Left lung (tissue), 14 donors: ENCODE results near the gene BMS1. TPM values are rescaled to one million over a fixed set of nuclear protein-coding genes. Genes with fewer than 3 reads are reported as not detected.
"Not testable (repeated sequence)": the region's sequence is repeated elsewhere in the genome, so short reads cannot be mapped to it uniquely, and the experiment has no call there.

ENCODE experiments used
- ATAC-seq: fragments of 200-7000 bp; cut with Tn5 transposase; one replicate; pipeline ENCODE4 v1.9.1; 2020; ENCODE audit warnings: moderate library complexity
- DNase-seq, 4 donors: peaks; one replicate each; pipeline ENCODE4 v3.0.0-alpha.2; 2013 to 2020
- H3K27ac ChIP-seq, 2 donors: fragments of 200-600 bp; sonication (generic) in 1 of 2; one replicate each; pipeline versions ENCODE4 v1.5.0 to v1.8.0; 2020 to 2021
- H3K27me3 ChIP-seq, 2 donors: fragments of 200-600 bp; sonication (generic) in 1 of 2; one replicate each; pipeline versions ENCODE4 v1.5.0 to v1.8.0; 2020 to 2021
- H3K36me3 ChIP-seq, 2 donors: fragments of 200-600 bp; sonication (generic) in 1 of 2; one replicate each; pipeline versions ENCODE4 v1.5.0 to v1.8.0; 2020 to 2021
- H3K4me1 ChIP-seq, 2 donors: fragments of 200-600 bp; one replicate each; pipeline ENCODE4 v1.8.0; 2021
- H3K4me3 ChIP-seq, 2 donors: fragments of 200-600 bp; sonication (generic) in 1 of 2; one replicate each; pipeline versions ENCODE4 v1.5.0 to v1.8.0; 2020 to 2021; ENCODE audit warnings: mild to moderate bottlenecking in 1 of 2
- H3K9me3 ChIP-seq, 2 donors: fragments of 200-600 bp; sonication (generic) in 1 of 2; one replicate each; pipeline versions ENCODE4 v1.5.0 to v1.8.0; 2020 to 2021
- CTCF ChIP-seq, 2 donors: fragments of 200-600 bp; sonication (generic) in 1 of 2; IDR thresholded peaks; one replicate each; pipeline versions ENCODE4 v1.5.0 to v1.8.0; 2021; ENCODE audit warnings: antibody characterized with exemption in 2 of 2
- intact Hi-C, 2 donors: fragments of 100-400 bp; cut with DNase I; formaldehyde crosslinking; loops; one replicate each; pipeline versions ENCODE4 v1.11.2 to v1.14.2; 2022
- long read RNA-seq, 12 donors: library from polyadenylated mRNA in 2 of 12; unstranded in 2 of 12; transcript quantifications; one replicate each; pipeline ENCODE4 v2.0.0 and lab custom pipeline, GENCODE V29; 2019 to 2026
- polyA plus RNA-seq, 6 donors: library from polyadenylated mRNA; unstranded; fragments of 120-200 nt; gene quantifications; one replicate each; pipeline ENCODE4 v1.2.1, GENCODE V29; 2013; ENCODE audit not compliant: insufficient read length in 6 of 6
- total RNA-seq, 2 donors: library from RNA; stranded (reverse); fragmentation: NEBNext Ultra II Directional; extraction: Animal tissue kit (Norgen Biotek cat#: 25700); gene quantifications; one replicate each; pipeline ENCODE4 v1.2.1, GENCODE V29; 2021
- donor health status: DM: no; HTN: yes; CAD: no.
- donor health status: DM: no; HTN: no; CAD: no.

The BMS1 gene
- 10 to 100 TPM; 11.1 to 15.8 TPM for total RNA-seq
- polyA plus RNA-seq: 10 to 100 TPM; 20.2 to 23.7 (median 22.0) TPM
- long read RNA-seq, donor 1, partial matches to known transcripts: 5 of 5 reads
- long read RNA-seq, donor 1, other reads (novel, unspliced or antisense): 0 of 5 reads
- long read RNA-seq, donor 2, full-length matches to known transcripts: 1 of 24 reads
- long read RNA-seq, donor 2, partial matches to known transcripts: 23 of 24 reads
- long read RNA-seq, donor 2, other reads (novel, unspliced or antisense): 0 of 24 reads
- long read RNA-seq, donor 3, full-length matches to known transcripts: 4 of 4 reads
- long read RNA-seq, donor 3, partial matches to known transcripts: 0 of 4 reads
- long read RNA-seq, donor 3, other reads (novel, unspliced or antisense): 0 of 4 reads
- long read RNA-seq, donor 4, partial matches to known transcripts: 8 of 10 reads
- long read RNA-seq, donor 4, other reads (novel, unspliced or antisense): 2 of 10 reads
- long read RNA-seq, donor 5, partial matches to known transcripts: 36 of 36 reads
- long read RNA-seq, donor 5, other reads (novel, unspliced or antisense): 0 of 36 reads
- long read RNA-seq, donor 6: 0 reads
- long read RNA-seq, donor 7, full-length matches to known transcripts: 2 of 2 reads
- long read RNA-seq, donor 7, partial matches to known transcripts: 0 of 2 reads
- long read RNA-seq, donor 7, other reads (novel, unspliced or antisense): 0 of 2 reads
- long read RNA-seq, donor 8, full-length matches to known transcripts: 1 of 1 reads
- long read RNA-seq, donor 8, partial matches to known transcripts: 0 of 1 reads
- long read RNA-seq, donor 8, other reads (novel, unspliced or antisense): 0 of 1 reads
- long read RNA-seq, donor 9: 0 reads
- long read RNA-seq, donor 10, partial matches to known transcripts: 10 of 11 reads
- long read RNA-seq, donor 10, other reads (novel, unspliced or antisense): 1 of 11 reads
- long read RNA-seq, donor 11: 0 reads
- long read RNA-seq, donor 12, full-length matches to known transcripts: 4 of 4 reads
- long read RNA-seq, donor 12, partial matches to known transcripts: 0 of 4 reads
- long read RNA-seq, donor 12, other reads (novel, unspliced or antisense): 0 of 4 reads

- Histone ChIP-seq H3K4me3 (peak within 1 kb of the TSS; percentile 69 to 80), H3K27me3 (no peaks in the 10 kb centered on the region), H3K9me3 (no peaks in the 10 kb centered on the region), H3K27ac (peak within 1 kb of the TSS; percentile 94 to 95), H3K36me3 (peaks cover 4 to 34% of the 10 kb centered on the region in 2 donors), H3K4me1 (peaks cover 6 to 14% of the 10 kb centered on the region in 2 donors)
- peak; percentile 90 to 95 (median 93) for DNase-seq
- peak; percentile 97 for ATAC-seq
- no peak for TF ChIP-seq CTCF (IDR thresholded peaks at IDR 0.05)
- intact Hi-C loops: no loop called here
Observed at GRCh38 chr10:42782446-42783180, at the start of gene BMS1. Gene BMS1 (plus strand): TSS chr10:42782795. CDS start chr10:42784395, 1,600 bp downstream.

- TF ChIP-seq CTCF (IDR thresholded peaks at IDR 0.05): no peak
- Histone ChIP-seq H3K27ac (no peak overlapping the region), H3K27me3 (no peaks in the 10 kb centered on the region), H3K9me3 (no peaks in the 10 kb centered on the region), H3K36me3 (no peaks in the 10 kb centered on the region), H3K4me1 (no peaks in the 10 kb centered on the region), H3K4me3 (no peak overlapping the region)
- no peak for DNase-seq
- intact Hi-C loops: no loop called here
- no peak for ATAC-seq
Observed at GRCh38 chr10:42734536-42734935, 48.1 kb upstream of the BMS1 start.

- H3K27me3 ChIP-seq: no peaks in the 10 kb centered on the region
- H3K4me3 ChIP-seq: no peak overlapping the region
- H3K4me1 ChIP-seq: no peaks in the 10 kb centered on the region
- H3K36me3 ChIP-seq: no peaks in the 10 kb centered on the region
- ATAC-seq (no peak), DNase-seq (no peak)
- H3K9me3 ChIP-seq: peaks cover 0 to 22% of the 10 kb centered on the region in 2 donors
- intact Hi-C loops: no loop called here
- TF ChIP-seq CTCF (IDR thresholded peaks at IDR 0.05): no peak
- no peak overlapping the region for H3K27ac ChIP-seq
Observed at GRCh38 chr10:42738679-42739078, 43.9 kb upstream of the BMS1 start.

- ATAC-seq, H3K36me3 ChIP-seq, H3K4me1 ChIP-seq, H3K27me3 ChIP-seq, H3K4me3 ChIP-seq, DNase-seq, H3K27ac ChIP-seq, intact Hi-C loops: not testable (repeated sequence)
- H3K9me3 ChIP-seq: peaks cover 0 to 22% of the 10 kb centered on the region in 2 donors
Observed at GRCh38 chr10:42741536-42741935, 41.1 kb upstream of the BMS1 start.

- no peak for TF ChIP-seq CTCF (IDR thresholded peaks at IDR 0.05)
Observed at GRCh38 chr10:42743697-42744096, 38.9 kb upstream of the BMS1 start.

More at GRCh38 chr10:42743697-42744096, 38.9 kb upstream of the BMS1 start:
- Histone ChIP-seq H3K4me1 (no peaks in the 10 kb centered on the region), H3K4me3 (no peak overlapping the region), H3K27me3 (no peaks in the 10 kb centered on the region), H3K9me3 (peaks cover 0 to 22% of the 10 kb centered on the region in 2 donors), H3K36me3 (no peaks in the 10 kb centered on the region), H3K27ac (peak overlapping the region in 1 of 2 donors; percentile 48)
- DNase-seq (no peak), ATAC-seq (no peak)
- intact Hi-C loops: no loop called here
